Stimulated activated CD8-positive, alpha-beta memory T cell treated with anti-CD3 and anti-CD28 coated beads, Interleukin-4, amount 100 ng/mL, for 48 hours (primary cell): ENCODE measurements around the gene PTPRN2.
"Not testable (repeated sequence)": the region's sequence is repeated elsewhere in the genome, so short reads cannot be mapped to it uniquely, and the experiment has no call there.

Experiments used
- DNase-seq: peaks from one replicate; pipeline ENCODE4 v3.0.0-alpha.2; 2020

Gene PTPRN2

GRCh38 chr7:157996359-157997079, 591.1 kb downstream of the PTPRN2 start:
- DNase-seq, result no peak

- DNase-seq, result no peak
These were observed 591.8 kb downstream of the PTPRN2 start for GRCh38 chr7:157995815-157996214.

GRCh38 chr7:157994319-157994718, 593.3 kb downstream of the PTPRN2 start:
- no peak for DNase-seq

GRCh38 chr7:157993406-157994105, 594.1 kb downstream of the PTPRN2 start:
- no peak for DNase-seq

GRCh38 chr7:157992511-157993160, 595.0 kb downstream of the PTPRN2 start:
- DNase-seq, result no peak

GRCh38 chr7:157991761-157992160, 595.9 kb downstream of the PTPRN2 start:
- DNase-seq, result no peak

GRCh38 chr7:157991351-157991750, 596.3 kb downstream of the PTPRN2 start:
- no peak for DNase-seq

GRCh38 chr7:157990881-157991250, 596.8 kb downstream of the PTPRN2 start:
- DNase-seq, result no peak

- DNase-seq, result no peak
These were observed 597.3 kb downstream of the PTPRN2 start for GRCh38 chr7:157990226-157990880.

GRCh38 chr7:157989589-157989988, 598.0 kb downstream of the PTPRN2 start:
- DNase-seq, result no peak

- DNase-seq, result no peak
These were observed 599.7 kb downstream of the PTPRN2 start for GRCh38 chr7:157987906-157988305.

GRCh38 chr7:157986051-157986450, 601.6 kb downstream of the PTPRN2 start:
- DNase-seq, result no peak

GRCh38 chr7:157985636-157986035, 602.0 kb downstream of the PTPRN2 start:
- DNase-seq, result no peak

- no peak for DNase-seq
These were observed 603.0 kb downstream of the PTPRN2 start for GRCh38 chr7:157984423-157985163.

GRCh38 chr7:157983502-157984422, 603.9 kb downstream of the PTPRN2 start:
- DNase-seq, result no peak

- DNase-seq, result no peak
These were observed 605.8 kb downstream of the PTPRN2 start for GRCh38 chr7:157981778-157982177.

- DNase-seq, result no peak
These were observed 606.8 kb downstream of the PTPRN2 start for GRCh38 chr7:157980774-157981173.

GRCh38 chr7:157980341-157980731, 607.3 kb downstream of the PTPRN2 start:
- not testable (repeated sequence) for DNase-seq

- no peak for DNase-seq
These were observed 607.8 kb downstream of the PTPRN2 start for GRCh38 chr7:157979636-157980340.

- DNase-seq, result no peak
These were observed 608.9 kb downstream of the PTPRN2 start for GRCh38 chr7:157978766-157979165.
